DND-41 (cell line): Measurements from ENCODE around the gene C11orf52.

Experiments
- ATAC-seq: fragments of 200-7000 bp; cut with Tn5 transposase; 3 replicates; pipeline ENCODE4 v1.9.1; 2021; ENCODE audit warnings: low read depth; ENCODE audit not compliant: insufficient read depth
- DNase-seq: peaks from one replicate; pipeline ENCODE4 v3.0.0-alpha.2; 2020
- H2AFZ ChIP-seq: 2 replicates; pipeline ENCODE4 v1.6.0; 2012; ENCODE audit warnings: low read depth, low read length
- H3K27ac ChIP-seq: 2 replicates; pipeline ENCODE4 v1.5.1; 2012; ENCODE audit warnings: low read length, inconsistent platforms
- H3K27me3 ChIP-seq: fragments of 200-600 bp; sonication (generic); 2 replicates; pipeline ENCODE4 v1.6.0; 2012; ENCODE audit warnings: low read length, mild to moderate bottlenecking, inconsistent platforms; ENCODE audit not compliant: insufficient read depth, poor library complexity
- H3K36me3 ChIP-seq: 2 replicates; pipeline ENCODE4 v1.5.1; 2012; ENCODE audit warnings: low read length, inconsistent platforms; ENCODE audit not compliant: insufficient read depth
- H3K4me1 ChIP-seq: 2 replicates; pipeline ENCODE4 v1.5.1; 2012; ENCODE audit warnings: mild to moderate bottlenecking, low read length; ENCODE audit not compliant: insufficient read depth
- H3K4me2 ChIP-seq: 2 replicates; pipeline ENCODE4 v1.6.0; 2012; ENCODE audit warnings: mild to moderate bottlenecking, moderate library complexity, low read length, inconsistent platforms; ENCODE audit not compliant: insufficient read depth
- H3K4me3 ChIP-seq, 2 experiments: fragments of 200-600 bp in 1 of 2; shearing (Covaris generic) in 1 of 2; 2 replicates each; pipeline ENCODE4 v1.5.1; 2012 to 2016; ENCODE audit warnings: inconsistent platforms in 2 of 2, low read length in 2 of 2, mild to moderate bottlenecking in 2 of 2, low read depth in 1 of 2, moderate library complexity in 1 of 2
- H3K79me2 ChIP-seq: 2 replicates; pipeline ENCODE4 v1.6.0; 2012; ENCODE audit warnings: low read length, inconsistent platforms; ENCODE audit not compliant: insufficient read depth
- H3K9ac ChIP-seq: 2 replicates; pipeline ENCODE4 v1.6.0; 2012; ENCODE audit warnings: low read depth, mild to moderate bottlenecking, inconsistent platforms, low read length, moderate library complexity
- H3K9me3 ChIP-seq: 2 replicates; pipeline ENCODE4 v1.5.1; 2012; ENCODE audit warnings: low read length, moderate library complexity, mild to moderate bottlenecking, inconsistent platforms; ENCODE audit not compliant: insufficient read depth, severe bottlenecking
- H4K20me1 ChIP-seq: 2 replicates; pipeline ENCODE4 v1.6.0; 2012; ENCODE audit warnings: low read length; ENCODE audit not compliant: insufficient read depth
- CTCF ChIP-seq: IDR thresholded peaks from 2 replicates; pipeline ENCODE4 v1.5.1; 2012; ENCODE audit warnings: borderline replicate concordance, low read length, moderate library complexity, mild to moderate bottlenecking; ENCODE audit not compliant: poor library complexity, severe bottlenecking; ENCODE audit errors: extremely low read depth
- EZH2 ChIP-seq: IDR thresholded peaks from 3 replicates; pipeline ENCODE4 v1.6.1; 2012; ENCODE audit warnings: borderline replicate concordance, low read depth, mild to moderate bottlenecking, moderate library complexity, low read length, inconsistent platforms; ENCODE audit not compliant: severe bottlenecking

The C11orf52 gene

GRCh38 chr11:111920908-111921307, 2.2 kb downstream of the C11orf52 start:
- no peak overlapping the region for H3K9ac ChIP-seq

GRCh38 chr11:111921541-111922230, 3.0 kb downstream of the C11orf52 start:
- no peaks in the 10 kb centered on the region for H3K27me3 ChIP-seq
- peaks cover 10% of the 10 kb centered on the region for H3K4me1 ChIP-seq
- H3K36me3 ChIP-seq: no peaks in the 10 kb centered on the region
- H4K20me1 ChIP-seq: no peaks in the 10 kb centered on the region
- no peak overlapping the region for H2AFZ ChIP-seq
- ATAC-seq (no peak), DNase-seq (no peak)
- H3K27ac ChIP-seq: no peak overlapping the region
- H3K79me2 ChIP-seq: no peaks in the 10 kb centered on the region
- H3K9me3 ChIP-seq: no peaks in the 10 kb centered on the region
- H3K4me3 ChIP-seq: no peak overlapping the region
- no peak overlapping the region for H3K9ac ChIP-seq
- no peak overlapping the region for H3K4me2 ChIP-seq
- TF ChIP-seq CTCF: no peak
- no peak for TF ChIP-seq EZH2

More at GRCh38 chr11:111920908-111921307, 2.2 kb downstream of the C11orf52 start:
- Histone ChIP-seq H3K79me2 (no peaks in the 10 kb centered on the region), H4K20me1 (no peaks in the 10 kb centered on the region), H3K27me3 (no peaks in the 10 kb centered on the region), H3K4me3 (no peak overlapping the region), H3K4me2 (no peak overlapping the region), H3K36me3 (no peaks in the 10 kb centered on the region), H3K4me1 (peaks cover 3% of the 10 kb centered on the region), H2AFZ (no peak overlapping the region), H3K9me3 (no peaks in the 10 kb centered on the region), H3K27ac (no peak overlapping the region)
- TF ChIP-seq CTCF: no peak
- no peak for TF ChIP-seq EZH2
- ATAC-seq (no peak), DNase-seq (no peak)

- H3K36me3 ChIP-seq: no peaks in the 10 kb centered on the region
- H3K4me3 ChIP-seq: no peak overlapping the region
- no peak for DNase-seq
- H3K4me2 ChIP-seq: no peak overlapping the region
- no peak for TF ChIP-seq EZH2
- no peak for TF ChIP-seq CTCF
- no peaks in the 10 kb centered on the region for H3K79me2 ChIP-seq
- H3K9me3 ChIP-seq: no peaks in the 10 kb centered on the region
- no peak overlapping the region for H3K9ac ChIP-seq
- H3K4me1 ChIP-seq: peaks cover 18% of the 10 kb centered on the region
- H3K27me3 ChIP-seq: no peaks in the 10 kb centered on the region
- no peaks in the 10 kb centered on the region for H4K20me1 ChIP-seq
- no peak overlapping the region for H3K27ac ChIP-seq
- no peak for ATAC-seq
- no peak overlapping the region for H2AFZ ChIP-seq
Measured at GRCh38 chr11:111922803-111923202, 4.1 kb downstream of the C11orf52 start.

GRCh38 chr11:111923351-111923788, 4.7 kb downstream of the C11orf52 start:
- no peak for DNase-seq
- Histone ChIP-seq H3K27me3 (no peaks in the 10 kb centered on the region), H3K27ac (no peak overlapping the region), H3K9ac (no peak overlapping the region), H3K4me1 (peaks cover 20% of the 10 kb centered on the region), H3K9me3 (no peaks in the 10 kb centered on the region), H3K4me2 (no peak overlapping the region), H4K20me1 (no peaks in the 10 kb centered on the region), H2AFZ (peak overlapping the region; percentile 50), H3K36me3 (no peaks in the 10 kb centered on the region), H3K79me2 (no peaks in the 10 kb centered on the region), H3K4me3 (no peak overlapping the region)
- ATAC-seq: no peak
- TF ChIP-seq EZH2 (no peak), CTCF (no peak)
